ENCODE results near the gene QRICH2.

QRICH2 gene

GRCh38 chr17:76307966-76308338, at the start of gene QRICH2:
QRICH2 (minus strand) TSS chr17:76308276; CDS start chr17:76307998, 278 bp downstream.
- no peaks in the 10 kb centered on the region for H3K79me2 ChIP-seq (ENCODE audit: low read length)
- no peaks in the 10 kb centered on the region for H3K4me1 ChIP-seq (ENCODE audit: low read length)
- H3K36me3 ChIP-seq (replicated peaks; ENCODE audit: insufficient read depth, low read length) = no peaks in the 10 kb centered on the region
- no peaks in the 10 kb centered on the region for H4K20me1 ChIP-seq (ENCODE audit: insufficient read depth, low read length)
- no peaks in the 10 kb centered on the region for H3K9me3 ChIP-seq (replicated peaks; ENCODE audit: insufficient read depth, low read length)
- H3K4me3 ChIP-seq (ENCODE audit: low read length) = no peak within 1 kb of the TSS
- TF ChIP-seq EZH2 (optimal IDR thresholded peaks at IDR 0.05; ENCODE audit: low read depth, low read length) = no peak
- TF ChIP-seq, protein P1, sequence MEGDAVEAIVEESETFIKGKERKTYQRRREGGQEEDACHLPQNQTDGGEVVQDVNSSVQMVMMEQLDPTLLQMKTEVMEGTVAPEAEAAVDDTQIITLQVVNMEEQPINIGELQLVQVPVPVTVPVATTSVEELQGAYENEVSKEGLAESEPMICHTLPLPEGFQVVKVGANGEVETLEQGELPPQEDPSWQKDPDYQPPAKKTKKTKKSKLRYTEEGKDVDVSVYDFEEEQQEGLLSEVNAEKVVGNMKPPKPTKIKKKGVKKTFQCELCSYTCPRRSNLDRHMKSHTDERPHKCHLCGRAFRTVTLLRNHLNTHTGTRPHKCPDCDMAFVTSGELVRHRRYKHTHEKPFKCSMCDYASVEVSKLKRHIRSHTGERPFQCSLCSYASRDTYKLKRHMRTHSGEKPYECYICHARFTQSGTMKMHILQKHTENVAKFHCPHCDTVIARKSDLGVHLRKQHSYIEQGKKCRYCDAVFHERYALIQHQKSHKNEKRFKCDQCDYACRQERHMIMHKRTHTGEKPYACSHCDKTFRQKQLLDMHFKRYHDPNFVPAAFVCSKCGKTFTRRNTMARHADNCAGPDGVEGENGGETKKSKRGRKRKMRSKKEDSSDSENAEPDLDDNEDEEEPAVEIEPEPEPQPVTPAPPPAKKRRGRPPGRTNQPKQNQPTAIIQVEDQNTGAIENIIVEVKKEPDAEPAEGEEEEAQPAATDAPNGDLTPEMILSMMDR (IDR thresholded peaks at IDR 0.05; ENCODE audit: low read length) = no peak
- TF ChIP-seq EZH2phosphoT487 (IDR thresholded peaks at IDR 0.05; ENCODE audit: low read length) = no peak
- no peak within 1 kb of the TSS for H3K4me2 ChIP-seq (ENCODE audit: low read depth, low read length)
- DNase-seq = no peak
- H3K27me3 ChIP-seq (replicated peaks; ENCODE audit: insufficient read depth, low read length) = no peaks in the 10 kb centered on the region
- no peak within 1 kb of the TSS for H3K9ac ChIP-seq (ENCODE audit: low read length)
- H3K9me2 ChIP-seq (replicated peaks; ENCODE audit: insufficient read depth, low read length) = no peaks in the 10 kb centered on the region
- no peaks in the 10 kb centered on the region for H3F3A ChIP-seq (ENCODE audit: insufficient read depth, low read length)
- no peak within 1 kb of the TSS for H2AFZ ChIP-seq (ENCODE audit: low read length)
- no peak within 1 kb of the TSS for H3K27ac ChIP-seq (ENCODE audit: low read length)

DNA sequence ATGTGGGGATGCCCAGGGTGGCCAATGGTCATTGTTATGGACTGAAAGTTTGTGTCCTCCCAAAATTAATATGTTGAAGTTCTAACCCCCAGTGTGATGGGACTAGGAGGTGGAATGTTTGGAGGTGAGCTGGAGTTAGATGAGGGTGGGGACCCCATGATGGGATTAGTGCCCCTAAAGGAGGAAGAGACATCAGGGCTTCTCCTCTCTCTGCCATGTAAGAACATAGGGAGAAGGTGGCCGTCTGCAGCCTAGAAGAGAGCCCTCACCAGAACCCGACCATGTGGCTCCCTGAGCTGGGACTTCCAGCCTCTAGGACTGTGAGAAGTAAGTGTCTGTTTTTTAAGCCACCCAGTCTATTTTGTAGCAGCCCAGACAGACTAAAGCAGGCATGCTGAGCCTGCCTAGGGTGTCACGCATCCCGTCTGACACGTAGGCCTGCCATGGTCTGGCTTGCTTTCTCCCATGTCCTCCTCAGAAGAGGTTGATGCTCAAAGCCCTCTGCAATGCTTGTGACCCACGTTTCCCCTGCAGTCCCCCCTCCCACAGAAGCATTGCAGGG, 49.6 kb upstream of the QRICH2 start:
- Histone ChIP-seq H4K20me1 (ENCODE audit: insufficient read depth, low read length) (no peaks in the 10 kb centered on the region), H3K27me3 (replicated peaks; ENCODE audit: insufficient read depth, low read length) (no peaks in the 10 kb centered on the region), H2AFZ (ENCODE audit: low read length) (no peak overlapping the region), H3K9me2 (replicated peaks; ENCODE audit: insufficient read depth, low read length) (no peaks in the 10 kb centered on the region), H3K4me3 (ENCODE audit: low read length) (no peak overlapping the region), H3F3A (ENCODE audit: insufficient read depth, low read length) (0 out of 2 replicates have a peak, but pooled peaks cover 7% of the 10 kb centered on the region), H3K4me1 (ENCODE audit: low read length) (0 out of 2 replicates have a peak, but pooled peaks cover 5% of the 10 kb centered on the region), H3K4me2 (ENCODE audit: low read depth, low read length) (no peak overlapping the region), H3K79me2 (ENCODE audit: low read length) (peaks cover 6% of the 10 kb centered on the region), H3K9me3 (replicated peaks; ENCODE audit: insufficient read depth, low read length) (no peaks in the 10 kb centered on the region), H3K9ac (ENCODE audit: low read length) (no peak overlapping the region), H3K27ac (ENCODE audit: low read length) (no peak overlapping the region), H3K36me3 (replicated peaks; ENCODE audit: insufficient read depth, low read length) (no peaks in the 10 kb centered on the region)
- TF ChIP-seq, protein P1 (IDR thresholded peaks at IDR 0.05; ENCODE audit: low read length) = no peak
- TF ChIP-seq EZH2 (optimal IDR thresholded peaks at IDR 0.05; ENCODE audit: low read depth, low read length) (no peak), EZH2phosphoT487 (IDR thresholded peaks at IDR 0.05; ENCODE audit: low read length) (no peak)
- no peak for DNase-seq

- H3K27ac ChIP-seq (ENCODE audit: low read length) = no peak overlapping the region
- no peak for DNase-seq
- H3K4me2 ChIP-seq (ENCODE audit: low read depth, low read length) = 0 out of 2 replicates have a peak overlapping the region, but pooled peaks have one; percentile 24
Measured at GRCh38 chr17:76356803-76357456, 48.9 kb upstream of the QRICH2 start.

More at GRCh38 chr17:76356803-76357456, 48.9 kb upstream of the QRICH2 start:
- Histone ChIP-seq H3F3A (ENCODE audit: insufficient read depth, low read length) (0 out of 2 replicates have a peak, but pooled peaks cover 7% of the 10 kb centered on the region), H2AFZ (ENCODE audit: low read length) (0 out of 2 replicates have a peak overlapping the region, but pooled peaks have one; percentile 23), H3K4me3 (ENCODE audit: low read length) (no peak overlapping the region), H3K4me1 (ENCODE audit: low read length) (0 out of 2 replicates have a peak, but pooled peaks cover 5% of the 10 kb centered on the region), H3K9ac (ENCODE audit: low read length) (no peak overlapping the region), H3K36me3 (replicated peaks; ENCODE audit: insufficient read depth, low read length) (no peaks in the 10 kb centered on the region), H3K9me2 (replicated peaks; ENCODE audit: insufficient read depth, low read length) (no peaks in the 10 kb centered on the region), H3K79me2 (ENCODE audit: low read length) (peaks cover 13% of the 10 kb centered on the region), H3K27me3 (replicated peaks; ENCODE audit: insufficient read depth, low read length) (no peaks in the 10 kb centered on the region), H3K9me3 (replicated peaks; ENCODE audit: insufficient read depth, low read length) (no peaks in the 10 kb centered on the region), H4K20me1 (ENCODE audit: insufficient read depth, low read length) (no peaks in the 10 kb centered on the region)
- TF ChIP-seq EZH2phosphoT487 (IDR thresholded peaks at IDR 0.05; ENCODE audit: low read length) (no peak), EZH2 (optimal IDR thresholded peaks at IDR 0.05; ENCODE audit: low read depth, low read length) (no peak)
- TF ChIP-seq, protein P1 (IDR thresholded peaks at IDR 0.05; ENCODE audit: low read length) = no peak

Measured in MM.1S (cell line).